ENCODE data around the gene FUT8.

Gene FUT8

GRCh38 chr14:65750906-65751305 lies 338.4 kb downstream of the FUT8 start:
- TF ChIP-seq TEAD4 (IDR thresholded peaks at IDR 0.05) (no peak), EGR1 (IDR thresholded peaks at IDR 0.05) (no peak)

DNA sequence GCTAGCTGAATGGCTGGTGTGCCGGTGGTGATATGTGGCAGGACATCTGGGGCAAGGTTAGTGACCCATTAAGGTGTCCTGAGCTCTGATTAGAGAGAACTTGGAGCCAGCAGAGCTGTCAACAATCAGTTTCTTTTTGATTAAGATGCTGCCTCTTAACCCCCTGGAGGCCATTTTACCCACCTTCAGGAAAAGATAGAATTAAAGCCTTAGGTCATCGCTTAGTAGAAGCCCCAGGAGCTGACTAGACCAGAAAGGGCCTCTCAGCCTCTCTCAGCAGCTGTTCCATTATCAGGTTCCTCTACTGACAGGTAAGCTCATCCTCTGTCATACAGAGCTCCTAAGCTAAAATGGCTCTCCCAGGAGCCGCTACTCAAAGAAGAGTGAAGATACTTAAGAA lies 339.0 kb downstream of the FUT8 start:
- TF ChIP-seq EP300 (IDR thresholded peaks at IDR 0.05; ENCODE audit: borderline replicate concordance) (no peak), TEAD4 (IDR thresholded peaks at IDR 0.05) (no peak), EGR1 (IDR thresholded peaks at IDR 0.05) (no peak), NFIC (IDR thresholded peaks at IDR 0.05) (no peak), FOXM1 (IDR thresholded peaks at IDR 0.05; ENCODE audit: borderline replicate concordance, low read depth) (no peak), CREB1 (IDR thresholded peaks at IDR 0.05; ENCODE audit: low read depth) (no peak), TCF12 (IDR thresholded peaks at IDR 0.05; ENCODE audit: low read depth) (no peak), RAD21 (IDR thresholded peaks at IDR 0.05; ENCODE audit: low read depth) (no peak), CEBPB (IDR thresholded peaks at IDR 0.05) (no peak), ZBTB7A (IDR thresholded peaks at IDR 0.05; ENCODE audit: low read depth) (no peak), TAF1 (IDR thresholded peaks at IDR 0.05; ENCODE audit: low read depth) (no peak), YY1 (IDR thresholded peaks at IDR 0.05; ENCODE audit: low read depth) (no peak)
- TF ChIP-seq, protein P1, sequence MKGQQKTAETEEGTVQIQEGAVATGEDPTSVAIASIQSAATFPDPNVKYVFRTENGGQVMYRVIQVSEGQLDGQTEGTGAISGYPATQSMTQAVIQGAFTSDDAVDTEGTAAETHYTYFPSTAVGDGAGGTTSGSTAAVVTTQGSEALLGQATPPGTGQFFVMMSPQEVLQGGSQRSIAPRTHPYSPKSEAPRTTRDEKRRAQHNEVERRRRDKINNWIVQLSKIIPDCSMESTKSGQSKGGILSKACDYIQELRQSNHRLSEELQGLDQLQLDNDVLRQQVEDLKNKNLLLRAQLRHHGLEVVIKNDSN (IDR thresholded peaks at IDR 0.05): no peak
- TF ChIP-seq, protein P2, sequence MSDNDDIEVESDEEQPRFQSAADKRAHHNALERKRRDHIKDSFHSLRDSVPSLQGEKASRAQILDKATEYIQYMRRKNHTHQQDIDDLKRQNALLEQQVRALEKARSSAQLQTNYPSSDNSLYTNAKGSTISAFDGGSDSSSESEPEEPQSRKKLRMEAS (IDR thresholded peaks at IDR 0.05): no peak

GRCh38 chr14:65753061-65753460 lies 340.5 kb downstream of the FUT8 start:
- TF ChIP-seq YY1 (IDR thresholded peaks at IDR 0.05; ENCODE audit: low read depth) (no peak), CEBPB (IDR thresholded peaks at IDR 0.05) (no peak), FOXM1 (IDR thresholded peaks at IDR 0.05; ENCODE audit: borderline replicate concordance, low read depth) (no peak), TCF12 (IDR thresholded peaks at IDR 0.05; ENCODE audit: low read depth) (no peak), ZBTB7A (IDR thresholded peaks at IDR 0.05; ENCODE audit: low read depth) (no peak), RAD21 (IDR thresholded peaks at IDR 0.05; ENCODE audit: low read depth) (no peak)
- TF ChIP-seq, protein P3, sequence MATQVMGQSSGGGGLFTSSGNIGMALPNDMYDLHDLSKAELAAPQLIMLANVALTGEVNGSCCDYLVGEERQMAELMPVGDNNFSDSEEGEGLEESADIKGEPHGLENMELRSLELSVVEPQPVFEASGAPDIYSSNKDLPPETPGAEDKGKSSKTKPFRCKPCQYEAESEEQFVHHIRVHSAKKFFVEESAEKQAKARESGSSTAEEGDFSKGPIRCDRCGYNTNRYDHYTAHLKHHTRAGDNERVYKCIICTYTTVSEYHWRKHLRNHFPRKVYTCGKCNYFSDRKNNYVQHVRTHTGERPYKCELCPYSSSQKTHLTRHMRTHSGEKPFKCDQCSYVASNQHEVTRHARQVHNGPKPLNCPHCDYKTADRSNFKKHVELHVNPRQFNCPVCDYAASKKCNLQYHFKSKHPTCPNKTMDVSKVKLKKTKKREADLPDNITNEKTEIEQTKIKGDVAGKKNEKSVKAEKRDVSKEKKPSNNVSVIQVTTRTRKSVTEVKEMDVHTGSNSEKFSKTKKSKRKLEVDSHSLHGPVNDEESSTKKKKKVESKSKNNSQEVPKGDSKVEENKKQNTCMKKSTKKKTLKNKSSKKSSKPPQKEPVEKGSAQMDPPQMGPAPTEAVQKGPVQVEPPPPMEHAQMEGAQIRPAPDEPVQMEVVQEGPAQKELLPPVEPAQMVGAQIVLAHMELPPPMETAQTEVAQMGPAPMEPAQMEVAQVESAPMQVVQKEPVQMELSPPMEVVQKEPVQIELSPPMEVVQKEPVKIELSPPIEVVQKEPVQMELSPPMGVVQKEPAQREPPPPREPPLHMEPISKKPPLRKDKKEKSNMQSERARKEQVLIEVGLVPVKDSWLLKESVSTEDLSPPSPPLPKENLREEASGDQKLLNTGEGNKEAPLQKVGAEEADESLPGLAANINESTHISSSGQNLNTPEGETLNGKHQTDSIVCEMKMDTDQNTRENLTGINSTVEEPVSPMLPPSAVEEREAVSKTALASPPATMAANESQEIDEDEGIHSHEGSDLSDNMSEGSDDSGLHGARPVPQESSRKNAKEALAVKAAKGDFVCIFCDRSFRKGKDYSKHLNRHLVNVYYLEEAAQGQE (IDR thresholded peaks at IDR 0.05; ENCODE audit: low read depth): no peak

DNA sequence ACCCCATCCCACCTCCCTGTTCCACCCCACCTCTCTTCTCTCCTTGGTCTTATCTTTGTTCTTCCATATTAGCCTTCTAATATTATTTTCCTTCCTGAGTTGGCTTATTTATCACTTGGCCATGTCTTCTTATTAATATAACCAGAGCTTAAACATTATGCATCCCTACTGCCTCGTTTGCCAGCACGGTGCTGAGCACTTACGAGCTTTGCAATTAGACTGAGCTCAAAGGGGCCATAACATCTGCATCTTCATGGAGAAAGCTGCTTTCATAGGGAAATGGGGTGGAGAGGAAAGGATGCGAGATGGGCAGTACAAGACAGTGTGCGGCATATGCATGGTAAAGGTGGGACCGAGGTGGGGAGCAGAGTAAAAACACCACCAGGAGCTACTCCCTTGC lies 342.8 kb downstream of the FUT8 start:
- TF ChIP-seq, protein P3 (IDR thresholded peaks at IDR 0.05; ENCODE audit: low read depth): no peak
- no peak for TF ChIP-seq CEBPB (IDR thresholded peaks at IDR 0.05)
- TF ChIP-seq, protein P1 (IDR thresholded peaks at IDR 0.05): no peak
- TF ChIP-seq TEAD4 (IDR thresholded peaks at IDR 0.05): no peak
- no peak for TF ChIP-seq NFIC (IDR thresholded peaks at IDR 0.05)

DNA sequence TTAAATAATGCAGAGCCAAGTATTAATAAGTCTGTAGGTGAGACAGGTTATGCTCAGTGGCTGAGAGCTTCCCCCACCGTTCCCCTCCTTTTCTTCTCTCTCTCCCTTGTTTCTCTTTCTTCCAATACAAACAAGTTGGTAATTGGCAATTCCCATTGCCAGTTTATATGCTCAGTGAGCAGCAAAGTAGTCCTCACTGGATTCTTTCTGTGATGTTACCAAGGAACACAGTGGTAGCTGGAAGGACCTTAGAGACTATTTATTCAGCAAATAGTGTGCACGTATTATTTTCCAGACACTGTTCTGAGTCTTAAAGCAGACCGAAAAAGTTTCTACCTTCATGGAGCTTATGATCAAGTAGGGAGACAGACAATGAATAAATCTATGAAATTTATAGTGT lies 344.4 kb downstream of the FUT8 start:
- TF ChIP-seq ZBTB7A (IDR thresholded peaks at IDR 0.05; ENCODE audit: low read depth): no peak
- TF ChIP-seq TEAD4 (IDR thresholded peaks at IDR 0.05): no peak
- TF ChIP-seq, protein P1 (IDR thresholded peaks at IDR 0.05): no peak
- TF ChIP-seq, protein P2 (IDR thresholded peaks at IDR 0.05): no peak
- TF ChIP-seq YY1 (IDR thresholded peaks at IDR 0.05; ENCODE audit: low read depth): no peak
- no peak for TF ChIP-seq NFIC (IDR thresholded peaks at IDR 0.05)
- TF ChIP-seq CREB1 (IDR thresholded peaks at IDR 0.05; ENCODE audit: low read depth): no peak
- no peak for TF ChIP-seq RAD21 (IDR thresholded peaks at IDR 0.05; ENCODE audit: low read depth)
- no peak for TF ChIP-seq CEBPB (IDR thresholded peaks at IDR 0.05)
- TF ChIP-seq FOXM1 (IDR thresholded peaks at IDR 0.05; ENCODE audit: borderline replicate concordance, low read depth): no peak
- no peak for TF ChIP-seq TAF1 (IDR thresholded peaks at IDR 0.05; ENCODE audit: low read depth)
- TF ChIP-seq EP300 (IDR thresholded peaks at IDR 0.05; ENCODE audit: borderline replicate concordance): no peak
- TF ChIP-seq, protein P3 (IDR thresholded peaks at IDR 0.05; ENCODE audit: low read depth): no peak
- no peak for TF ChIP-seq EGR1 (IDR thresholded peaks at IDR 0.05)
- TF ChIP-seq TCF12 (IDR thresholded peaks at IDR 0.05; ENCODE audit: low read depth): no peak

All from Ishikawa (cell line).